WTC11 (cell line): ENCODE measurements around the gene PIGU. TPM values are rescaled to one million over a fixed set of nuclear protein-coding genes. Genes with fewer than 3 reads are reported as not detected.

Source experiments
- ATAC-seq: fragments of 200-7000 bp; cut with Tn5 transposase; 2 replicates; pipeline ENCODE4 v1.10.0; 2021; ENCODE audit warnings: mild to moderate bottlenecking, moderate library complexity
- CTCF ChIA-PET: fragments of 300-600 bp; sonication (Branson Sonifier 250); formaldehyde crosslinking; loops from one replicate; lab custom pipeline; 2021; ENCODE audit warnings: antibody characterized with exemption; lab: Charles Lee
- POLR2A ChIA-PET: fragments of 350-600 bp; sonication (Branson Sonifier 250); formaldehyde crosslinking; loops from one replicate; lab custom pipeline; 2021; ENCODE audit warnings: antibody characterized with exemption; lab: Charles Lee
- DNase-seq: peaks from one replicate; pipeline ENCODE4 v3.0.0; 2021; ENCODE audit warnings: low spot score
- H3K27ac Mint-ChIP-seq: 2 replicates; pipeline ENCODE4 v1.8.0; 2021; ENCODE audit warnings: mixed read lengths
- H3K27me3 Mint-ChIP-seq: 2 replicates; pipeline ENCODE4 v1.8.0; 2021; ENCODE audit warnings: low read depth, mild to moderate bottlenecking, moderate library complexity, mixed read lengths
- H3K36me3 Mint-ChIP-seq: 2 replicates; pipeline ENCODE4 v1.8.0; 2021; ENCODE audit warnings: mixed read lengths
- H3K4me1 Mint-ChIP-seq: 2 replicates; pipeline ENCODE4 v1.8.0; 2022; ENCODE audit warnings: mixed read lengths
- H3K4me3 Mint-ChIP-seq: 2 replicates; pipeline ENCODE4 v1.8.0; 2021; ENCODE audit warnings: mild to moderate bottlenecking, moderate library complexity, mixed read lengths
- H3K9me3 Mint-ChIP-seq: 2 replicates; pipeline ENCODE4 v1.8.0; 2021; ENCODE audit warnings: mixed read lengths
- AFF4 ChIP-seq: sonication (generic); formaldehyde crosslinking; IDR thresholded peaks from 2 replicates; pipeline ENCODE4 v1.8.1; 2023; ENCODE audit warnings: mild to moderate bottlenecking, missing genetic modification reagents, borderline replicate concordance
- ATF1 ChIP-seq: sonication (generic); formaldehyde crosslinking; IDR thresholded peaks from 2 replicates; pipeline ENCODE4 v1.8.1; 2023; ENCODE audit warnings: mild to moderate bottlenecking, moderate library complexity, missing genetic modification reagents
- ATF2 ChIP-seq: sonication (generic); formaldehyde crosslinking; IDR thresholded peaks from 2 replicates; pipeline ENCODE4 v1.8.1; 2022; ENCODE audit warnings: low read depth, missing genetic modification reagents, borderline replicate concordance
- ATF3 ChIP-seq: sonication (generic); formaldehyde crosslinking; conservative IDR thresholded peaks from 2 replicates; pipeline ENCODE4 v1.8.1; 2022; ENCODE audit warnings: mild to moderate bottlenecking, missing genetic modification reagents
- ATF6 ChIP-seq: sonication (generic); formaldehyde crosslinking; IDR thresholded peaks from 2 replicates; pipeline ENCODE4 v1.8.1; 2023; ENCODE audit warnings: mild to moderate bottlenecking, missing genetic modification reagents
- CDX4 ChIP-seq: fragments of 250-450 bp; sonication (Bioruptor Pico); IDR thresholded peaks from 2 replicates; pipeline ENCODE4 v1.9.0; 2021; ENCODE audit warnings: moderate library complexity, mild to moderate bottlenecking, inconsistent platforms, borderline replicate concordance
- EMX1 ChIP-seq: fragments of 250-450 bp; sonication (Bioruptor Pico); IDR thresholded peaks from 2 replicates; pipeline ENCODE4 v1.8.0; 2021; ENCODE audit warnings: mild to moderate bottlenecking
- ETV6 ChIP-seq: sonication (generic); formaldehyde crosslinking; IDR thresholded peaks from 2 replicates; pipeline ENCODE4 v1.8.1; 2022; ENCODE audit warnings: mild to moderate bottlenecking, missing genetic modification reagents
- MYBL2 ChIP-seq: sonication (generic); formaldehyde crosslinking; IDR thresholded peaks from 2 replicates; pipeline ENCODE4 v1.8.1; 2023; ENCODE audit warnings: mild to moderate bottlenecking, moderate library complexity, missing genetic modification reagents
- NFATC4 ChIP-seq: fragments of 250-450 bp; sonication (Bioruptor Pico); IDR thresholded peaks from 2 replicates; pipeline ENCODE4 v1.9.0; 2021; ENCODE audit warnings: mild to moderate bottlenecking
- NFYB ChIP-seq: sonication (generic); formaldehyde crosslinking; conservative IDR thresholded peaks from 2 replicates; pipeline ENCODE4 v1.8.0; 2022; ENCODE audit warnings: low read depth, missing genetic modification reagents
- NR2C2 ChIP-seq: sonication (generic); formaldehyde crosslinking; IDR thresholded peaks from 2 replicates; pipeline ENCODE4 v1.8.0; 2022; ENCODE audit warnings: mild to moderate bottlenecking, missing genetic modification reagents
- SP1 ChIP-seq: sonication (generic); formaldehyde crosslinking; conservative IDR thresholded peaks from 2 replicates; pipeline ENCODE4 v1.8.1; 2022; ENCODE audit warnings: missing genetic modification reagents
- TP53 ChIP-seq: sonication (generic); formaldehyde crosslinking; IDR thresholded peaks from 2 replicates; pipeline ENCODE4 v1.8.1; 2023; ENCODE audit warnings: mild to moderate bottlenecking, missing genetic modification reagents
- ZNF138 ChIP-seq: sonication (generic); formaldehyde crosslinking; conservative IDR thresholded peaks from 2 replicates; pipeline ENCODE4 v1.8.1; 2022; ENCODE audit warnings: mild to moderate bottlenecking, moderate library complexity, missing genetic modification reagents
- ZNF219 ChIP-seq: sonication (generic); formaldehyde crosslinking; IDR thresholded peaks from 2 replicates; pipeline ENCODE4 v1.8.0; 2023; ENCODE audit warnings: missing genetic modification reagents, mild to moderate bottlenecking, borderline replicate concordance
- ZNF416 ChIP-seq: fragments of 250-450 bp; sonication (Bioruptor Pico); IDR thresholded peaks from 2 replicates; pipeline ENCODE4 v1.9.0; 2021; ENCODE audit warnings: mild to moderate bottlenecking, inconsistent platforms
- ZNF425 ChIP-seq: fragments of 250-450 bp; sonication (Bioruptor Pico); conservative IDR thresholded peaks from 2 replicates; pipeline ENCODE4 v1.9.0; 2021; ENCODE audit warnings: mild to moderate bottlenecking
- ZNF671 ChIP-seq: fragments of 250-450 bp; sonication (Bioruptor Pico); IDR thresholded peaks from 2 replicates; pipeline ENCODE4 v1.8.0; 2021; ENCODE audit warnings: mild to moderate bottlenecking
- total RNA-seq: library from RNA; stranded (reverse); gene quantifications from 3 replicates; pipeline ENCODE4 v1.2.3, GENCODE V29; 2021

The PIGU gene
- total RNA-seq, 1 experiment from 2014 or later = 24.8 TPM

- Mint-ChIP-seq H3K4me1 (no peaks in the 10 kb centered on the region), H3K4me3 (no peak overlapping the region), H3K9me3 (no peaks in the 10 kb centered on the region), H3K36me3 (peaks cover 39% of the 10 kb centered on the region), H3K27me3 (no peaks in the 10 kb centered on the region), H3K27ac (no peak overlapping the region)
- CTCF ChIA-PET = interaction anchor here (0.7 to 1.3 kb wide), 4 partner anchors 9 to 285 kb away, joined by 3 to 4 read pairs (median 3); no protein-coding TSS in a partner anchor
- DNase-seq (no peak), ATAC-seq (no peak)
- TF ChIP-seq ZNF671 = no peak
- no peak for TF ChIP-seq ATF3 (CRISPR knock-in tag)
- no peak for TF ChIP-seq ZNF425
- no peak for TF ChIP-seq MYBL2 (CRISPR knock-in tag)
- TF ChIP-seq ZNF416 = no peak
- TF ChIP-seq ZNF219 (CRISPR knock-in tag) = no peak
- no peak for TF ChIP-seq EMX1 (CRISPR knock-in tag)
- POLR2A ChIA-PET = no interaction called here
These were observed 147.2 kb downstream of the PIGU start for GRCh38 chr20:34529742-34530141.

GRCh38 chr20:34528921-34529297, 148.0 kb downstream of the PIGU start:
- no peak for ATAC-seq
- peaks cover 32% of the 10 kb centered on the region for H3K36me3 Mint-ChIP-seq
- H3K9me3 Mint-ChIP-seq = no peaks in the 10 kb centered on the region
- no peak for TF ChIP-seq NFYB (CRISPR knock-in tag)
- TF ChIP-seq CDX4 (CRISPR knock-in tag) = no peak
- TF ChIP-seq NR2C2 (CRISPR knock-in tag) = no peak
- no peak for TF ChIP-seq NFATC4 (CRISPR knock-in tag)
- TF ChIP-seq TP53 = no peak
- no peak for TF ChIP-seq ZNF138 (CRISPR knock-in tag)
- TF ChIP-seq AFF4 (CRISPR knock-in tag) = no peak
- TF ChIP-seq ETV6 (CRISPR knock-in tag) = no peak
- no peak for TF ChIP-seq ATF1 (CRISPR knock-in tag)
- TF ChIP-seq SP1 (CRISPR knock-in tag) = no peak
- TF ChIP-seq ATF2 (CRISPR knock-in tag) = no peak
- no peak for TF ChIP-seq ATF6 (CRISPR knock-in tag)
- TF ChIP-seq, all 79 proteins: peak for 0
- DNase-seq = no peak
- H3K27me3 Mint-ChIP-seq = no peaks in the 10 kb centered on the region
- H3K4me1 Mint-ChIP-seq = no peaks in the 10 kb centered on the region
- ChIA-PET CTCF (no interaction called here), POLR2A (interaction anchor here (0.6 kb wide), 1 partner anchor 201 kb away, joined by 3 read pairs; no protein-coding TSS in a partner anchor)
- no peak overlapping the region for H3K4me3 Mint-ChIP-seq
- H3K27ac Mint-ChIP-seq = no peak overlapping the region
